ENCODE results near the gene NFATC4.

DNA sequence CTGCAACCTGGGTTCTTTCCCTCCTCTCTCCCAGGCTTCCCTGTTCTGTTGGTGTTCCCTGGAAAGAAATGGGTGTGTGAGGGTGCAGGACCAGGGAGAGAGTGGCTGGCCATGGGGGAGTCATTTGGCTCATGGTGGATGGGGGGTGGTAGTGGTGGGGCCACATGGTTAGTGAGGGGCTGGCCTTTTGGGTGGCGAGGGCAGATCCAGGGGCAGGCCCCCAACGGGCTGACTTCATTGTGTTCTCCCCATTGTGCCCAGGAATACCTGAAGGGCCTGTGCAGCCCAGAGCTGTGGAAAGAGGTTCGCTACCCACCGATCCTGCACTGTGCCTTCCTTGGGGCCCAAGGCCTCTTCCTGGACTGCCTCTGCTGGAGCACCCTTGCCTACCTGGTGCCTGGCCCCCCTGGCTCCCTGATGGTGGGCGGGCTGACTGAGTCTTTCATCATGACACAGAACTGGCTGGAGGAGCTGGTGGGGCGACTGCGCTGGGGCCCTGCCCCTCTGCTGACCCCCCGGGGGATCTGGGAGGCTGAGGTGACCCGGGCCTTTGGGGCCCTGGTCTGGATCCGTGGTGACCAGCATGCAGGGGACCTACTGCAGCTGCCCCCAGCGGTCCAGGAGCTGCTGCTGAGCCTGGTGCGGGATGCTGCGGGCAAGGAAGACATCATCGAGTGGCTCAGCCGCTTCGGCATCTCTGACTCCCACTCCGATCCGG is 39.8 kb downstream of the NFATC4 start:
- TF ChIP-seq POLR2A (IDR thresholded peaks at IDR 0.05) (no peak), CTCF (IDR thresholded peaks at IDR 0.05) (no peak), POLR2AphosphoS5 (IDR thresholded peaks at IDR 0.05) (no peak)

Measured in upper lobe of left lung (tissue), 4 donors.